Measurements from ENCODE around the gene WDR18. TPM values are rescaled to one million over a fixed set of nuclear protein-coding genes. Genes with fewer than 3 reads are reported as not detected.
A peak's percentile ranks its signal among the peaks of the same experiment; 100 is the strongest.

Gene WDR18
- total RNA-seq, 1 experiment from 2014 or later = 124 TPM

- no peaks in the 10 kb centered on the region; a peak in 1 of 4 replicates for H3K36me3 ChIP-seq (ENCODE audit: control insufficient read depth in 1 of 2, insufficient read depth in 2 of 2, low read length in 2 of 2)
- no peaks in the 10 kb centered on the region for H4K20me1 ChIP-seq (ENCODE audit: insufficient read depth)
- TF ChIP-seq RAD21 (IDR thresholded peaks at IDR 0.05; ENCODE audit: low read depth) (no peak), ZBTB33 (IDR thresholded peaks at IDR 0.05; ENCODE audit: extremely low read depth, insufficient replicate concordance, low read length) (no peak), POLR2A (IDR thresholded peaks at IDR 0.05; ENCODE audit: borderline replicate concordance, extremely low read depth, insufficient read depth, insufficient read length) (no peak), SIN3A (IDR thresholded peaks at IDR 0.05; ENCODE audit: low read depth) (no peak), EGR1 (IDR thresholded peaks at IDR 0.05; ENCODE audit: low read depth) (no peak), ZFX (IDR thresholded peaks at IDR 0.05) (no peak), JUND (IDR thresholded peaks at IDR 0.05) (no peak), SRF (IDR thresholded peaks at IDR 0.05; ENCODE audit: low read depth) (no peak), ELF1 (IDR thresholded peaks at IDR 0.05; ENCODE audit: borderline replicate concordance, low read depth) (no peak), FOSL1 (IDR thresholded peaks at IDR 0.05; ENCODE audit: low read depth) (no peak), REST (IDR thresholded peaks at IDR 0.05; ENCODE audit: low read depth) (no peak), POLR2AphosphoS5 (IDR thresholded peaks at IDR 0.05; ENCODE audit: low read depth, low read length) (no peak), CEBPB (IDR thresholded peaks at IDR 0.05; ENCODE audit: low read depth) (no peak)
- ATAC-seq (no peak), DNase-seq (ENCODE audit: low read depth, low spot score) (no peak)
- no peaks in the 10 kb centered on the region for H3K9me2 ChIP-seq (ENCODE audit: insufficient read depth)
- H2AFZ ChIP-seq (ENCODE audit: low read depth, low read length, poor library complexity, severe bottlenecking) = no peak overlapping the region
- H3K27me3 ChIP-seq (ENCODE audit: insufficient read depth, low read length) = no peaks in the 10 kb centered on the region
- peak overlapping the region; percentile 53; the same call in 1 of the 2 replicates for H3K27ac ChIP-seq (ENCODE audit: low read depth, low read length)
- H3K4me3 ChIP-seq (replicated peaks in 1 of 2; ENCODE audit: low read depth in 1 of 2, low read length in 2 of 2) = peak overlapping the region in 1 of 2 experiments; percentile 30; a peak in 2 of 4 replicates
- RAD21 ChIA-PET (ENCODE audit: low non-redundant PET in 1 of 2, low total read pairs in 2 of 2, uncharacterized antibody in 2 of 2, unreplicated experiment in 2 of 2) = no interaction called here
- CTCF ChIA-PET = no interaction called here
- POLR2A ChIA-PET = no interaction called here
- peak overlapping the region; percentile 42 for H3K9ac ChIP-seq (ENCODE audit: low read length)
- H3K9me3 ChIP-seq (ENCODE audit: control insufficient read depth in 1 of 2, insufficient read depth in 1 of 2, low read depth in 1 of 2, low read length in 2 of 2) = no peaks in the 10 kb centered on the region
- intact Hi-C loops (cut with micrococcal nuclease) = no loop called here
- peaks cover 18% of the 10 kb centered on the region for H3K79me2 ChIP-seq (ENCODE audit: insufficient read depth, low read length)
- H3K4me1 ChIP-seq (ENCODE audit: control insufficient read depth in 1 of 2, insufficient read depth in 2 of 2, low read length in 2 of 2) = peaks cover 60 to 86% of the 10 kb centered on the region in 2 experiments
- BruUV-seq (replicated peaks) = no TSS peak
- H3K4me2 ChIP-seq (ENCODE audit: low read length) = peak overlapping the region; percentile 67
These were observed 32.0 kb upstream of the WDR18 start for GRCh38 chr19:952049-952679.

All from HCT116 (cell line).